ENCODE data around the gene TSHZ1. TPM values are rescaled to one million over a fixed set of nuclear protein-coding genes. Genes with fewer than 3 reads are reported as not detected.
A peak's percentile ranks its signal among the peaks of the same experiment; 100 is the strongest.

The TSHZ1 gene
- total and polyA plus RNA-seq, 2 of the 8 experiments (the other 6 are each of a cell fraction or from before 2014, with no cell fraction given) = 0.03 to 0.32 TPM

DNA sequence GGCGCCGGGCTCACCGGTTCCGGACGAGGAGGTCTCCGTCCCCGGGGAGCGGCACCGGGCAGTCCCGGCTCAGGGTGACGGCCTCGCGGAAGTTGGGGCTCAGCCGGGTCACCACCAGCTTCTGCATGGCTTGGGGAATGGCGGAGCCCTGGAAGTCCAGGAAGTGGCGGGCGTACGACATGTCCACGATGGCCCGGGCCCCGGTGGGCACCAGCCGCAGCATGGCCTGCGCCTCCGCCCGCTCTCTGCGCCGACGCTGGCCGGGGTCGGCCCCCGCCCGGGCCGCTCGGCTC, 1.8 kb upstream of the TSHZ1 start:
- Histone ChIP-seq H4K8ac (ENCODE audit: extremely low read depth, insufficient read depth, low read length) (no peak overlapping the region), H3K27me3 (replicated peaks in 1 of 4; ENCODE audit: control insufficient read depth in 3 of 4, extremely low read depth in 1 of 4, insufficient read depth in 3 of 4, low read length in 3 of 4) (peaks cover 56 to 88% (median 77%) of the 10 kb centered on the region in 4 experiments), H2BK20ac (ENCODE audit: low read length) (no peak overlapping the region), H3K9ac (replicated peaks in 1 of 4; ENCODE audit: extremely low read depth in 1 of 4, low read depth in 3 of 4, low read length in 3 of 4) (no peak overlapping the region; a peak in 1 of 7 replicates), H4K20me1 (replicated peaks in 1 of 2; ENCODE audit: control insufficient read depth in 1 of 2, insufficient read depth in 2 of 2, low read length in 2 of 2) (peaks cover 10 to 15% of the 10 kb centered on the region in 2 experiments), H3K27ac (ENCODE audit: low read depth, low read length) (no peak overlapping the region), H2BK12ac (ENCODE audit: low read depth, low read length) (no peak overlapping the region), H4K5ac (ENCODE audit: insufficient read length, low read depth, low read length) (no peak overlapping the region), H3K9me3 (ENCODE audit: insufficient read depth in 2 of 2, low read depth in 1 of 2, low read length in 1 of 2) (no peaks in the 10 kb centered on the region), H3K4me2 (ENCODE audit: insufficient read depth in 1 of 2, low read depth in 2 of 2, low read length in 2 of 2) (peak overlapping the region; percentile 94 to 99), H3K23me2 (ENCODE audit: low read depth, low read length) (peaks cover 29% of the 10 kb centered on the region), H3K23ac (ENCODE audit: insufficient read length) (no peak overlapping the region), H2AFZ (ENCODE audit: low read length) (no peak overlapping the region), H3K14ac (ENCODE audit: insufficient read length) (no peak overlapping the region), H3K4ac (replicated peaks; ENCODE audit: insufficient read length, low read depth, low read length) (no peak overlapping the region), H3K4me1 (replicated peaks in 1 of 4; ENCODE audit: control insufficient read depth in 3 of 4, insufficient read depth in 4 of 4, low read length in 3 of 4) (peaks cover 9 to 35% (median 21%) of the 10 kb centered on the region in 4 experiments), H2AK5ac (ENCODE audit: low read depth, low read length) (no peak overlapping the region), H3K79me1 (ENCODE audit: low read depth, low read length) (no peaks in the 10 kb centered on the region), H2BK15ac (ENCODE audit: low read length) (no peak overlapping the region), H3K56ac (replicated peaks; ENCODE audit: insufficient read length, low read depth, low read length) (no peak overlapping the region), H3K79me2 (ENCODE audit: control insufficient read depth in 1 of 2, insufficient read depth in 2 of 2, low read length in 2 of 2) (no peaks in the 10 kb centered on the region), H3K36me3 (ENCODE audit: control insufficient read depth in 2 of 4, insufficient read depth in 4 of 4, low read length in 3 of 4) (no peaks in the 10 kb centered on the region; a peak in 1 of 8 replicates), H3K18ac (ENCODE audit: extremely low read depth, low read length) (peak overlapping the region; percentile 32; the same call in 1 of the 2 replicates), H4K91ac (replicated peaks; ENCODE audit: insufficient read length, low read length) (no peak overlapping the region), H2BK5ac (ENCODE audit: low read depth, low read length) (no peak overlapping the region), H3K4me3 (ENCODE audit: extremely low read depth in 1 of 4, insufficient read depth in 2 of 4, low read depth in 3 of 4, low read length in 4 of 4) (peak overlapping the region; percentile 60 to 70 (median 62)), H2BK120ac (replicated peaks; ENCODE audit: low read depth, low read length) (no peak overlapping the region)
- 5% methylated on average over 8 of the region's 34 CpGs; no CpG with 5 or more reads in 1 of the 2 experiments for WGBS, 2 experiments (ENCODE audit: extremely low coverage in 1 of 2, insufficient coverage in 1 of 2, insufficient read length in 1 of 2, insufficient replicate concordance in 2 of 2, low coverage in 1 of 2, low lambda C conversion rate in 2 of 2, missing lambda C conversion rate in 1 of 2)
- TF ChIP-seq SIN3A (conservative IDR thresholded peaks at IDR 0.05 in 1 of 2, IDR thresholded peaks at IDR 0.05 in 1 of 2; ENCODE audit: low read depth in 1 of 2, low read length in 2 of 2) = peak in 1 of 2 experiments; percentile 35; a peak in 1 of 4 replicates
- TF ChIP-seq RFX5 (IDR thresholded peaks at IDR 0.05; ENCODE audit: borderline replicate concordance, low read depth, low read length) = no peak
- peak in 1 of 2 experiments; percentile 64 for DNase-seq (ENCODE audit: low read depth in 1 of 2, low spot score in 2 of 2)
- ChIA-PET CTCF (ENCODE audit: partially characterized antibody) (no interaction called here), POLR2A (ENCODE audit: partially characterized antibody) (no interaction called here)
- no peak for FAIRE-seq
